Smooth muscle cell (in vitro differentiated cells): Measurements from ENCODE around the gene BGN. TPM values are rescaled to one million over a fixed set of nuclear protein-coding genes. Genes with fewer than 3 reads are reported as not detected.

Source experiments
- DNase-seq: peaks from one replicate; lab custom pipeline; 2025; ENCODE audit not compliant: unreplicated experiment; lab: John Stamatoyannopoulos, UW
- H2AFZ ChIP-seq: fragments of 200-600 bp; sonication (generic); 2 replicates; pipeline ENCODE4 v1.6.0; 2016; ENCODE audit warnings: antibody characterized with exemption, low read depth, mild to moderate bottlenecking
- H3F3A ChIP-seq: fragments of 200-600 bp; sonication (generic); 2 replicates; pipeline ENCODE4 v1.6.0; 2017; ENCODE audit warnings: antibody characterized with exemption, low read depth
- H3K27ac ChIP-seq: fragments of 200-600 bp; sonication (generic); 2 replicates; pipeline ENCODE4 v1.5.1; 2016; ENCODE audit warnings: low read depth, mild to moderate bottlenecking
- H3K27me3 ChIP-seq: fragments of 200-600 bp; sonication (generic); 2 replicates; pipeline ENCODE4 v1.6.1; 2016; ENCODE audit warnings: low read depth, mild to moderate bottlenecking
- H3K36me3 ChIP-seq: fragments of 200-600 bp; sonication (generic); 2 replicates; pipeline ENCODE4 v1.5.1; 2016; ENCODE audit warnings: low read depth
- H3K4me1 ChIP-seq: fragments of 200-600 bp; sonication (generic); 2 replicates; pipeline ENCODE4 v1.5.1; 2016; ENCODE audit warnings: low read depth
- H3K4me2 ChIP-seq: fragments of 200-600 bp; sonication (generic); 2 replicates; pipeline ENCODE4 v1.6.0; 2016; ENCODE audit warnings: mild to moderate bottlenecking
- H3K4me3 ChIP-seq: fragments of 200-600 bp; sonication (generic); 2 replicates; pipeline ENCODE4 v1.5.1; 2016; ENCODE audit warnings: mild to moderate bottlenecking
- H3K79me2 ChIP-seq: fragments of 200-600 bp; sonication (generic); 2 replicates; pipeline ENCODE4 v1.6.0; 2016; ENCODE audit warnings: low read depth, mild to moderate bottlenecking
- H3K9ac ChIP-seq: fragments of 200-600 bp; sonication (generic); 2 replicates; pipeline ENCODE4 v1.6.0; 2016; ENCODE audit warnings: low read depth
- H3K9me3 ChIP-seq: fragments of 200-600 bp; sonication (generic); replicated peaks from 2 replicates; pipeline ENCODE4 v1.5.1; 2016; ENCODE audit warnings: low read depth
- H4K20me1 ChIP-seq: fragments of 200-600 bp; sonication (generic); 2 replicates; pipeline ENCODE4 v1.6.0; 2016; ENCODE audit warnings: low read depth
- CTCF ChIP-seq: fragments of 200-600 bp; sonication (generic); IDR thresholded peaks from 2 replicates; pipeline ENCODE4 v1.5.1; 2017; ENCODE audit warnings: borderline replicate concordance, mild to moderate bottlenecking, antibody characterized with exemption; ENCODE audit not compliant: insufficient read depth, poor library complexity, severe bottlenecking
- WGBS: methylation state at CpG from one replicate; pipeline ENCODE4 v1.1.7; 2016; ENCODE audit warnings: low lambda C conversion rate; 5-methylcytosine and 5-hydroxymethylcytosine counted together
- polyA plus RNA-seq: library from polyadenylated mRNA; unstranded; fragments of >200 nt; fragmentation: Nextera tagmentation; extraction: Ambion mirVana; gene quantifications from 2 replicates; pipeline ENCODE4 v1.2.1, GENCODE V29; 2016
- total RNA-seq: library from RNA; depleted of rRNA; stranded (reverse); fragments of >200 nt; gene quantifications from 2 replicates; pipeline ENCODE4 v1.2.3, GENCODE V29; 2014

The BGN gene
- total and polyA plus RNA-seq, 2 experiments from 2014 or later: 298 to 621 TPM

DNA sequence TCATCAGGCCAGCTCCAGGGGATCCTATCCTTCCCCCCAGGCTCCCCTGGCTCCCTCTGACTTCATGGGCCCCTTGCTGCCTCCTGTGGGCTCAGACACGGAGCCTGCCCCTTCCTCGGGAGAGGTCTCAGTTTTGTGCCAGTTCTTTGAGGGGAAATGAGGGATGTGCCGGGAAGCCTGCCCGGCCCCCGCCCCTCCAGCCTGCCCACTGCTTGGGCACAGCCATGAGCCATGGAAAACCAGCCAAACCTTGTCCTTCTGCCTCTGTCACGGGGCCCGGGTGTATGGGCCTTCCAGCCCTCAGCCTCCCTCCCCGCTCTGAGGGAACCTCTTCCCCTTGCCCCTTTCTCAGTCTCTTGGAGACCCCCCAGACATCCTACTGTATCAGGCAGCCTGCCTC, 6.8 kb downstream of the BGN start:
- no peaks in the 10 kb centered on the region for H3K36me3 ChIP-seq
- peaks cover 75% of the 10 kb centered on the region for H4K20me1 ChIP-seq
- no peak overlapping the region for H3K4me2 ChIP-seq
- H3K4me3 ChIP-seq: no peak overlapping the region
- no peak for DNase-seq
- no peak overlapping the region for H2AFZ ChIP-seq
- no peak overlapping the region for H3K9ac ChIP-seq
- WGBS: 87% methylated on average over 8 of the region's 8 CpGs
- no peaks in the 10 kb centered on the region for H3K27me3 ChIP-seq
- TF ChIP-seq CTCF: no peak
- no peaks in the 10 kb centered on the region for H3K9me3 ChIP-seq
- H3K79me2 ChIP-seq: peaks cover 25% of the 10 kb centered on the region
- H3K4me1 ChIP-seq: no peaks in the 10 kb centered on the region
- H3K27ac ChIP-seq: peak overlapping the region; percentile 28
- no peaks in the 10 kb centered on the region for H3F3A ChIP-seq

DNA sequence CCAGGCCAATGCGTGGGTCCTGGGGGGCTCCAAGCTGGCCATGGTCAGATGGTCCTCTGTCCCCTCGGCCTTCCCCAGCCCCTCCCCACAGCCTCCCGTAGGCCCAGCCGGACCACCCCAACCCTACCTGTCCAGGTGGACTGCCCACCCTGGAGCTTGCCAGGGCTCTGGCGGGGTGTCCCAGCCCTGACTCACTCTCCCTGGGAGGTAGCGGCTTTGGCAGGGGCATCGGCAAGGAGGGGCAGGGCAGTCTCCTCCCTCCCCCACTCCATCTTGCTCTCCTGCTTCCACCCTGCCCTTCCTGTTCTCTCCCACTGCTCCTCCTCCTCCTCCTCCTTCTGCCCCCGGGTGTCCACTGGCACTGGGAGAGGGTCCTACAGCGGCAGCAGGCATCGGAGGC, 7.4 kb downstream of the BGN start:
- H3K27me3 ChIP-seq: no peaks in the 10 kb centered on the region
- whole genome bisulfite sequencing: 88% methylated on average over 10 of the region's 10 CpGs
- no peaks in the 10 kb centered on the region for H3F3A ChIP-seq
- H4K20me1 ChIP-seq: peaks cover 79% of the 10 kb centered on the region
- no peak overlapping the region for H3K9ac ChIP-seq
- no peaks in the 10 kb centered on the region for H3K36me3 ChIP-seq
- no peak for TF ChIP-seq CTCF
- H3K4me3 ChIP-seq: no peak overlapping the region
- H2AFZ ChIP-seq: no peak overlapping the region
- no peaks in the 10 kb centered on the region for H3K9me3 ChIP-seq
- peak overlapping the region; percentile 28 for H3K27ac ChIP-seq
- no peaks in the 10 kb centered on the region for H3K4me1 ChIP-seq
- no peak for DNase-seq
- H3K4me2 ChIP-seq: no peak overlapping the region
- peaks cover 23% of the 10 kb centered on the region for H3K79me2 ChIP-seq

DNA sequence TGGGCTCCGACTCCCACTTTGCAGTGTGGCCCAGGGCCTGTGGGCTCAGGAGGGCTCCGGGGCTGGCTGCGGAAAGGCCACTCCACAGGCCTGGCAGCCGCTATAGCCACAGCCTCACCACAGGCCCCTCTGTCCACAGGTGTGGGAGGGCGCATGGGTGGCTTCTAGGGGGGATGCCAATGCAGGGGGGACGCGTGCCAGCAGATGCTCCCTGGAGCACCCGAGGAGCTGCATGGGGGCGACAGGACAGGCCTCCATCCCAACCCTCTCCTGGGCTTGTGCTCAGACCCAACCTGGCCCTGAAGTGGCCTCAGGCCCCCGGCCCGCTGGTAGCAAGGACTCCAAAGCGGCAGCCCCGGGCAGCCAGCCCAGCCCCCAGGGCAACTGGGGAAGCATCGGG, 8.0 kb downstream of the BGN start:
- no peak for TF ChIP-seq CTCF
- H3K9ac ChIP-seq: no peak overlapping the region
- no peaks in the 10 kb centered on the region for H3K4me1 ChIP-seq
- H3K36me3 ChIP-seq: no peaks in the 10 kb centered on the region
- peaks cover 20% of the 10 kb centered on the region for H3K79me2 ChIP-seq
- H4K20me1 ChIP-seq: peaks cover 80% of the 10 kb centered on the region
- no peak for DNase-seq
- 94% methylated on average over 12 of the region's 14 CpGs for WGBS
- H3K27ac ChIP-seq: no peak overlapping the region
- no peak overlapping the region for H3K4me3 ChIP-seq
- no peak overlapping the region for H2AFZ ChIP-seq
- no peak overlapping the region for H3K4me2 ChIP-seq
- no peaks in the 10 kb centered on the region for H3K27me3 ChIP-seq
- H3F3A ChIP-seq: no peaks in the 10 kb centered on the region
- no peaks in the 10 kb centered on the region for H3K9me3 ChIP-seq

- DNase-seq: no peak
- Histone ChIP-seq H3K4me2 (no peak overlapping the region), H3K27ac (no peak overlapping the region), H3K36me3 (no peaks in the 10 kb centered on the region), H2AFZ (no peak overlapping the region), H3K79me2 (peaks cover 8% of the 10 kb centered on the region), H3F3A (no peaks in the 10 kb centered on the region), H3K4me3 (no peak overlapping the region), H4K20me1 (peaks cover 63% of the 10 kb centered on the region), H3K4me1 (no peaks in the 10 kb centered on the region), H3K9me3 (no peaks in the 10 kb centered on the region), H3K9ac (no peak overlapping the region), H3K27me3 (no peaks in the 10 kb centered on the region)
- 85% methylated on average over 26 of the region's 26 CpGs for WGBS
- TF ChIP-seq CTCF: no peak
Measured at GRCh38 chrX:153504445-153505016, 9.8 kb downstream of the BGN start.
